ENCODE results near the gene ZNF683. TPM values are rescaled to one million over a fixed set of nuclear protein-coding genes. Genes with fewer than 3 reads are reported as not detected.
A peak's percentile ranks its signal among the peaks of the same experiment; 100 is the strongest.

ZNF683 gene
- total and polyA plus RNA-seq, 2 of the 4 experiments (the other 2 are of a cell fraction): not detected

GRCh38 chr1:26364956-26365355 is 7.6 kb downstream of the ZNF683 start:
- CTCF ChIA-PET: interaction anchor here (3.0 kb wide), 1 partner anchor 13 kb away, joined by 9 read pairs; no protein-coding TSS in a partner anchor
- POLR2A ChIA-PET (ENCODE audit: unreplicated experiment): no interaction called here
- H4K91ac ChIP-seq (ENCODE audit: insufficient read depth, low read depth, low read length): no peak overlapping the region
- TF ChIP-seq RAD21 (IDR thresholded peaks at IDR 0.05; ENCODE audit: low read length) (no peak), MAZ (IDR thresholded peaks at IDR 0.05; ENCODE audit: borderline replicate concordance, low read depth, low read length) (no peak), MAFK (IDR thresholded peaks at IDR 0.05; ENCODE audit: low read depth, low read length) (no peak), RFX5 (IDR thresholded peaks at IDR 0.05; ENCODE audit: low read depth, low read length) (no peak)
- H2AFZ ChIP-seq (replicated peaks; ENCODE audit: low read length, poor library complexity): peak overlapping the region; percentile 41
- H3K14ac ChIP-seq (replicated peaks; ENCODE audit: low read depth, low read length): no peak overlapping the region
- no peaks in the 10 kb centered on the region for H3K9me3 ChIP-seq (ENCODE audit: control insufficient read depth, insufficient read depth, low read length)
- no peak overlapping the region for H2BK5ac ChIP-seq (ENCODE audit: low read depth, low read length, poor library complexity, severe bottlenecking)
- H3K18ac ChIP-seq (ENCODE audit: low read depth, low read length): no peak overlapping the region
- no peak overlapping the region for H3K56ac ChIP-seq (ENCODE audit: extremely low read depth, insufficient read depth, low read length)
- no peaks in the 10 kb centered on the region; the same call in 1 of the 2 replicates for H3K4me1 ChIP-seq (ENCODE audit: control insufficient read depth, insufficient read depth, low read length)
- in situ Hi-C loops (cut with MboI; ENCODE audit: low sequenced_read_pairs): no loop called here
- no peak overlapping the region for H4K8ac ChIP-seq (ENCODE audit: low read depth in 2 of 2, low read length in 2 of 2)
- no peak overlapping the region for H2BK120ac ChIP-seq (ENCODE audit: low read depth, low read length)
- H3K27ac ChIP-seq (ENCODE audit: insufficient read depth, low read length): no peak overlapping the region
- H4K5ac ChIP-seq (ENCODE audit: low read depth, low read length): no peak overlapping the region
- no peak for ATAC-seq (ENCODE audit: low read depth)
- H3K4me2 ChIP-seq (ENCODE audit: low read depth, low read length): no peak overlapping the region
- H3K4ac ChIP-seq (ENCODE audit: low read depth, low read length): no peak overlapping the region
- no peaks in the 10 kb centered on the region for H3K9me1 ChIP-seq (ENCODE audit: insufficient read depth, low read length)
- H3K4me3 ChIP-seq (ENCODE audit: insufficient read depth, low read depth, low read length): no peak overlapping the region
- H2AK9ac ChIP-seq (replicated peaks; ENCODE audit: low read depth, low read length, poor library complexity): no peak overlapping the region
- no peak overlapping the region for H2BK15ac ChIP-seq (ENCODE audit: low read depth, low read length)
- no TSS peak for BruUV-seq (replicated peaks)
- intact Hi-C loops (cut with micrococcal nuclease): no loop called here
- peaks cover 55% of the 10 kb centered on the region for H3K27me3 ChIP-seq (ENCODE audit: control insufficient read depth, insufficient read depth, low read length)
- no peak overlapping the region for H2AK5ac ChIP-seq (ENCODE audit: low read depth, low read length)
- no peaks in the 10 kb centered on the region for H3K36me3 ChIP-seq (ENCODE audit: control insufficient read depth, insufficient read depth, low read length)
- H2BK20ac ChIP-seq (ENCODE audit: low read depth, low read length): no peak overlapping the region
- dilution Hi-C loops (cut with HindIII; ENCODE audit: low sequenced_read_pairs, unreplicated experiment): no loop called here
- no peak overlapping the region for H3K23ac ChIP-seq (ENCODE audit: low read depth, low read length)
- 0% methylated on average over 2 of the region's 9 CpGs; no CpG with 5 or more reads in 1 of the 2 experiments for WGBS, 2 experiments (ENCODE audit: extremely low coverage in 2 of 2, insufficient read length in 1 of 2)
- no peaks in the 10 kb centered on the region for H4K20me1 ChIP-seq (ENCODE audit: insufficient read depth, low read length)
- no peaks in the 10 kb centered on the region for H3K79me1 ChIP-seq (ENCODE audit: low read depth in 1 of 2, low read length in 2 of 2)
- no peak for DNase-seq
- no peak overlapping the region for H3K9ac ChIP-seq (ENCODE audit: low read depth, low read length)
